ENCODE results near the gene PLEKHJ1. TPM values are rescaled to one million over a fixed set of nuclear protein-coding genes. Genes with fewer than 3 reads are reported as not detected.
A peak's percentile ranks its signal among the peaks of the same experiment; 100 is the strongest.

The PLEKHJ1 gene
- total and polyA plus RNA-seq, 2 of the 13 experiments (the other 11 are each of a cell fraction or from before 2014, with no cell fraction given): 70.5 to 130 TPM

GRCh38 chr19:2207008-2207407 lies 29.1 kb downstream of the PLEKHJ1 start:
- 100% methylated on average over 9 of the region's 15 CpGs for WGBS (ENCODE audit: low lambda C conversion rate)
- intact Hi-C loops (cut with micrococcal nuclease; ENCODE audit: unreplicated experiment): no loop called here
- Histone ChIP-seq H3K4me3 (replicated peaks in 1 of 3; ENCODE audit: insufficient read depth in 1 of 3, low read depth in 2 of 3, low read length in 3 of 3) (no peak overlapping the region), H3K4me1 (ENCODE audit: insufficient read depth, low read length) (peaks cover 9% of the 10 kb centered on the region), H2AFZ (ENCODE audit: low read length) (no peak overlapping the region), H3K9me3 (ENCODE audit: low read length) (no peaks in the 10 kb centered on the region), H4K20me1 (ENCODE audit: insufficient read depth, low read length) (peaks cover 1% of the 10 kb centered on the region; the same call in 1 of the 2 replicates), H3K36me3 (replicated peaks in 1 of 2; ENCODE audit: control insufficient read depth in 1 of 2, insufficient read depth in 2 of 2, low read length in 2 of 2) (peaks cover 38 to 82% of the 10 kb centered on the region in 2 experiments), H3K9ac (ENCODE audit: insufficient read depth, low read depth, low read length) (no peak overlapping the region), H3K79me2 (ENCODE audit: insufficient read depth, low read length) (peaks cover 6% of the 10 kb centered on the region), H3K27ac (ENCODE audit: extremely low read length, insufficient read depth, low read length) (no peak overlapping the region), H3K27me3 (ENCODE audit: control insufficient read depth in 1 of 2, insufficient read depth in 2 of 2, low read length in 2 of 2) (no peaks in the 10 kb centered on the region), H3K4me2 (ENCODE audit: low read depth, low read length) (no peak overlapping the region)
- ChIA-PET POLR2A (no interaction called here), CTCF (ENCODE audit: low intra/inter-chr PET ratio, low total read pairs) (no interaction called here)
- no peak for DNase-seq (ENCODE audit: low spot score)
- no TSS peak for BruUV-seq (replicated peaks)
- in situ Hi-C loops (cut with HindIII; ENCODE audit: extremely low pct_ligation_motif_present, low pct_unique_long_range_greater_than_20kb): no loop called here
- TF ChIP-seq ZMYM3 (CRISPR knock-in tag; IDR thresholded peaks at IDR 0.05): no peak
- TF ChIP-seq RBM22 (optimal IDR thresholded peaks at IDR 0.05; ENCODE audit: low read length): peak; percentile 43
- no peak for ATAC-seq
- no peak for FAIRE-seq

GRCh38 chr19:2202366-2202765 lies 33.8 kb downstream of the PLEKHJ1 start:
- POLR2A ChIA-PET: no interaction called here
- H3K9ac ChIP-seq (ENCODE audit: insufficient read depth, low read depth, low read length): no peak overlapping the region
- in situ Hi-C loops (cut with HindIII; ENCODE audit: extremely low pct_ligation_motif_present, low pct_unique_long_range_greater_than_20kb): no loop called here

More at GRCh38 chr19:2202366-2202765, 33.8 kb downstream of the PLEKHJ1 start:
- intact Hi-C loops (cut with micrococcal nuclease; ENCODE audit: unreplicated experiment): no loop called here
- peaks cover 17% of the 10 kb centered on the region; the same call in 1 of the 2 replicates for H4K20me1 ChIP-seq (ENCODE audit: insufficient read depth, low read length)
- H3K27ac ChIP-seq (ENCODE audit: extremely low read length, insufficient read depth, low read length): no peak overlapping the region
- peaks cover 26 to 63% of the 10 kb centered on the region in 2 experiments for H3K36me3 ChIP-seq (replicated peaks in 1 of 2; ENCODE audit: control insufficient read depth in 1 of 2, insufficient read depth in 2 of 2, low read length in 2 of 2)
- no peak overlapping the region for H3K4me2 ChIP-seq (ENCODE audit: low read depth, low read length)
- no peaks in the 10 kb centered on the region for H3K27me3 ChIP-seq (ENCODE audit: control insufficient read depth in 1 of 2, insufficient read depth in 2 of 2, low read length in 2 of 2)
- WGBS (ENCODE audit: low lambda C conversion rate): 97% methylated on average over 15 of the region's 15 CpGs
- no TSS peak for BruUV-seq (replicated peaks)
- no peaks in the 10 kb centered on the region for H3K9me3 ChIP-seq (ENCODE audit: low read length)
- H3K4me3 ChIP-seq (replicated peaks in 1 of 3; ENCODE audit: insufficient read depth in 1 of 3, low read depth in 2 of 3, low read length in 3 of 3): no peak overlapping the region
- no peak overlapping the region for H2AFZ ChIP-seq (ENCODE audit: low read length)
- CTCF ChIA-PET (ENCODE audit: low intra/inter-chr PET ratio, low total read pairs): no interaction called here
- ATAC-seq (no peak), DNase-seq (ENCODE audit: low spot score) (no peak), FAIRE-seq (no peak)
- no peaks in the 10 kb centered on the region for H3K4me1 ChIP-seq (ENCODE audit: insufficient read depth, low read length)
- TF ChIP-seq ZNF674 (CRISPR knock-in tag; IDR thresholded peaks at IDR 0.05; ENCODE audit: low read depth) (no peak), ZNF232 (CRISPR knock-in tag; IDR thresholded peaks at IDR 0.05; ENCODE audit: borderline replicate concordance) (no peak), ZNF841 (CRISPR knock-in tag; IDR thresholded peaks at IDR 0.05; ENCODE audit: borderline replicate concordance) (no peak), PRDM4 (CRISPR knock-in tag; IDR thresholded peaks at IDR 0.05; ENCODE audit: borderline replicate concordance) (no peak), MAFK (conservative IDR thresholded peaks at IDR 0.05 in 1 of 2, IDR thresholded peaks at IDR 0.05 in 1 of 2; ENCODE audit: low read length in 2 of 2) (no peak), GPBP1L1 (CRISPR knock-in tag; IDR thresholded peaks at IDR 0.05) (no peak), ZNF513 (CRISPR knock-in tag; conservative IDR thresholded peaks at IDR 0.05) (no peak), PCBP2 (optimal IDR thresholded peaks at IDR 0.05; ENCODE audit: low read depth, low read length, poor library complexity, severe bottlenecking) (no peak), JUNB (CRISPR knock-in tag; IDR thresholded peaks at IDR 0.05; ENCODE audit: borderline replicate concordance) (no peak), ZNF619 (CRISPR knock-in tag; IDR thresholded peaks at IDR 0.05) (no peak), KDM6A (CRISPR knock-in tag; IDR thresholded peaks at IDR 0.05; ENCODE audit: low read depth) (no peak), ZNF563 (CRISPR knock-in tag; IDR thresholded peaks at IDR 0.05) (no peak)
- H3K79me2 ChIP-seq (ENCODE audit: insufficient read depth, low read length): peaks cover 19% of the 10 kb centered on the region
